HL-60 (cell line): ENCODE results near the gene RPL26.

Experiments
- POLR2AphosphoS5 ChIP-seq: IDR thresholded peaks from 2 replicates; pipeline ENCODE4 v1.6.1; 2012; ENCODE audit warnings: low read depth
- TF ChIP-seq, protein P1 (sequence below): IDR thresholded peaks from one replicate; pipeline ENCODE4 v1.5.1; 2011; ENCODE audit warnings: low read length, control low read depth, inconsistent platforms; ENCODE audit not compliant: insufficient read depth

- TF ChIP-seq, protein P1, sequence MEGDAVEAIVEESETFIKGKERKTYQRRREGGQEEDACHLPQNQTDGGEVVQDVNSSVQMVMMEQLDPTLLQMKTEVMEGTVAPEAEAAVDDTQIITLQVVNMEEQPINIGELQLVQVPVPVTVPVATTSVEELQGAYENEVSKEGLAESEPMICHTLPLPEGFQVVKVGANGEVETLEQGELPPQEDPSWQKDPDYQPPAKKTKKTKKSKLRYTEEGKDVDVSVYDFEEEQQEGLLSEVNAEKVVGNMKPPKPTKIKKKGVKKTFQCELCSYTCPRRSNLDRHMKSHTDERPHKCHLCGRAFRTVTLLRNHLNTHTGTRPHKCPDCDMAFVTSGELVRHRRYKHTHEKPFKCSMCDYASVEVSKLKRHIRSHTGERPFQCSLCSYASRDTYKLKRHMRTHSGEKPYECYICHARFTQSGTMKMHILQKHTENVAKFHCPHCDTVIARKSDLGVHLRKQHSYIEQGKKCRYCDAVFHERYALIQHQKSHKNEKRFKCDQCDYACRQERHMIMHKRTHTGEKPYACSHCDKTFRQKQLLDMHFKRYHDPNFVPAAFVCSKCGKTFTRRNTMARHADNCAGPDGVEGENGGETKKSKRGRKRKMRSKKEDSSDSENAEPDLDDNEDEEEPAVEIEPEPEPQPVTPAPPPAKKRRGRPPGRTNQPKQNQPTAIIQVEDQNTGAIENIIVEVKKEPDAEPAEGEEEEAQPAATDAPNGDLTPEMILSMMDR, result no peak
- no peak for TF ChIP-seq POLR2AphosphoS5
Measured at GRCh38 chr17:8386841-8387240, 3.8 kb upstream of the RPL26 start.
